Activated naive CD4-positive, alpha-beta T cell treated with anti-CD3 and anti-CD28 coated beads, Interleukin-2, amount 10 ng/mL, durations not matched to agents 7 days and 5 days (primary cell): ENCODE measurements around the gene DCAF6.
"Not testable (repeated sequence)": the region's sequence is repeated elsewhere in the genome, so short reads cannot be mapped to it uniquely, and the experiment has no call there.

ENCODE experiments used
- CTCF ChIA-PET: fragments of 350-600 bp; sonication (Branson Sonifier 250); formaldehyde crosslinking; loops from one replicate; lab custom pipeline; 2021; ENCODE audit warnings: antibody characterized with exemption; lab: Charles Lee
- DNase-seq: peaks from one replicate; pipeline ENCODE4 v3.0.0-alpha.2; 2020
- H3K27ac Mint-ChIP-seq: one replicate; pipeline ENCODE4 v1.8.0; 2021; ENCODE audit warnings: mild to moderate bottlenecking, moderate library complexity, mixed read lengths
- H3K27me3 Mint-ChIP-seq: one replicate; pipeline ENCODE4 v1.8.0; 2021; ENCODE audit warnings: mild to moderate bottlenecking, mixed read lengths
- H3K36me3 Mint-ChIP-seq: one replicate; pipeline ENCODE4 v1.8.0; 2021; ENCODE audit warnings: mixed read lengths
- H3K4me1 Mint-ChIP-seq: one replicate; pipeline ENCODE4 v1.8.0; 2021; ENCODE audit warnings: mixed read lengths
- H3K4me3 Mint-ChIP-seq: one replicate; pipeline ENCODE4 v1.8.0; 2021; ENCODE audit warnings: mild to moderate bottlenecking, moderate library complexity, mixed read lengths
- H3K9me3 Mint-ChIP-seq: one replicate; pipeline ENCODE4 v1.8.0; 2021; ENCODE audit warnings: mixed read lengths

Gene DCAF6, protein sequence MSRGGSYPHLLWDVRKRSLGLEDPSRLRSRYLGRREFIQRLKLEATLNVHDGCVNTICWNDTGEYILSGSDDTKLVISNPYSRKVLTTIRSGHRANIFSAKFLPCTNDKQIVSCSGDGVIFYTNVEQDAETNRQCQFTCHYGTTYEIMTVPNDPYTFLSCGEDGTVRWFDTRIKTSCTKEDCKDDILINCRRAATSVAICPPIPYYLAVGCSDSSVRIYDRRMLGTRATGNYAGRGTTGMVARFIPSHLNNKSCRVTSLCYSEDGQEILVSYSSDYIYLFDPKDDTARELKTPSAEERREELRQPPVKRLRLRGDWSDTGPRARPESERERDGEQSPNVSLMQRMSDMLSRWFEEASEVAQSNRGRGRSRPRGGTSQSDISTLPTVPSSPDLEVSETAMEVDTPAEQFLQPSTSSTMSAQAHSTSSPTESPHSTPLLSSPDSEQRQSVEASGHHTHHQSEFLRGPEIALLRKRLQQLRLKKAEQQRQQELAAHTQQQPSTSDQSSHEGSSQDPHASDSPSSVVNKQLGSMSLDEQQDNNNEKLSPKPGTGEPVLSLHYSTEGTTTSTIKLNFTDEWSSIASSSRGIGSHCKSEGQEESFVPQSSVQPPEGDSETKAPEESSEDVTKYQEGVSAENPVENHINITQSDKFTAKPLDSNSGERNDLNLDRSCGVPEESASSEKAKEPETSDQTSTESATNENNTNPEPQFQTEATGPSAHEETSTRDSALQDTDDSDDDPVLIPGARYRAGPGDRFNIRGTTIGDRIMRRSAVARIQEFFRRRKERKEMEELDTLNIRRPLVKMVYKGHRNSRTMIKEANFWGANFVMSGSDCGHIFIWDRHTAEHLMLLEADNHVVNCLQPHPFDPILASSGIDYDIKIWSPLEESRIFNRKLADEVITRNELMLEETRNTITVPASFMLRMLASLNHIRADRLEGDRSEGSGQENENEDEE

DNA sequence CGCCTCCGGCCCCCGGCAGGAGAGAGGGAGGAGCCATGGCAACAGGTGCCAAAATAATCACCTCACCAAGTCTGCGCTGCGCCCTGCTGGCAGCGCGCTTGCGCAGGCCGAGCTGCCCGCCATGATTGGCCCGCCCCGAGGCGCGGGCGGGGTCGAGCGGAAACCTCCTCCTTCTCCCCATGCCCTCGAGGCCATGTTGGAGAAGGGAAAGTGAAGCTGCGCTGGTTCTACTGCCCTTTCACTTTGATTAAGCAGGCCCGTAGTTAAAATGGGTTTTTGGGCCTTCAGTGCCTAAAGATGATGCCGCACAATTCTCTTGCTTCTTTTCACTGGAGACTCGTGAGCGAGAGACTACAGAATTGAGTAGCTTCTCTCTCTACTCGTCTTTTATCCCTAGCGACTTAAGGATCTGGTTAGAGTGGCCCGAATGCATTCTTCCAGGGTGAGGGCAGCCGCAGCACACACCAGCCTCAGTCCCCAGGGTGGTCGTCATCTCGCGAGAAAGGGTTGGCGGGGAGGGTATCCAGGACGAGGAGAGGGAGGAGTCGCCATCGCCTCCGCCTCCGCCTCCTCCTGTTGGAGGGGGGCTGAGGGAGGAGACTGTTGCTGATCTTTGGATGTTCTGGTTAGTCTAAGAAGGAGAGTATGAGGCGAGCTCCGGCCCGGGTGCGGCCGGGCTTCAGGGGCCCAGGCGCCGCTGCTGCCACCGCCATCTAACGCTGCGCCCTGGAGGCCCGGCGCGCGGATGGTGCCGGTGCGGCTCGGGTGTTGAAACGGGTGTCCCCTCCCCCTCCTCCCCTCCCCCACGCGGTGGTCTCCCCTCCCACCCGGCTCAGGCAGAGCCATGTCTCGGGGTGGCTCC lies at the start of gene DCAF6:
TSS of gene DCAF6 (plus strand) at position 616 of the 862 bp plus-strand sequence. CDS start at position 845, 229 bp downstream.
- peak within 1 kb of the TSS; percentile 81 for H3K4me3 Mint-ChIP-seq
- peaks cover 2% of the 10 kb centered on the region for H3K36me3 Mint-ChIP-seq
- H3K4me1 Mint-ChIP-seq: peaks cover 31% of the 10 kb centered on the region
- CTCF ChIA-PET: interaction anchor here (0.6 to 3.2 kb wide), 6 partner anchors 9 to 298 kb away, joined by 3 to 16 read pairs (median 3); no protein-coding TSS in a partner anchor
- H3K9me3 Mint-ChIP-seq: no peaks in the 10 kb centered on the region
- no peaks in the 10 kb centered on the region for H3K27me3 Mint-ChIP-seq
- DNase-seq: peak; percentile 98
- H3K27ac Mint-ChIP-seq: peak within 1 kb of the TSS; percentile 92

DNA sequence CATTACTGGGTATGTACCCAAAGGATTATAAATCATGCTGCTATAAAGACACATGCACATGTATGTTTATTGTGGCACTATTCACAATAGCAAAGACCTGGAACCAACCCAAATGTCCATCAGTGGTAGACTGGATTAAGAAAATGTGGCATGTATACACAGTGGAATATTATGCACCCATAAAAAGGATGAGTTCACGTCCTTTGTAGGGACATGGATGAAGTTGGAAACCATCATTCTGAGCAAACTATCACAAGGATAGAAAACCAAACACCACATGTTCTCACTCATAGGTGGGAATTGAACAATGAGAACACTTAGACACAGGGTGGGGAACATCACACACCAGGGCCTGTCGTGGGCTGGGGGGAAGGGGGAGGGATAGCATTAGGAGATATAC lies 49.3 kb upstream of the DCAF6 start:
- H3K4me1 Mint-ChIP-seq, CTCF ChIA-PET, H3K36me3 Mint-ChIP-seq, H3K27me3 Mint-ChIP-seq, DNase-seq, H3K9me3 Mint-ChIP-seq, H3K4me3 Mint-ChIP-seq, H3K27ac Mint-ChIP-seq: not testable (repeated sequence)

DNA sequence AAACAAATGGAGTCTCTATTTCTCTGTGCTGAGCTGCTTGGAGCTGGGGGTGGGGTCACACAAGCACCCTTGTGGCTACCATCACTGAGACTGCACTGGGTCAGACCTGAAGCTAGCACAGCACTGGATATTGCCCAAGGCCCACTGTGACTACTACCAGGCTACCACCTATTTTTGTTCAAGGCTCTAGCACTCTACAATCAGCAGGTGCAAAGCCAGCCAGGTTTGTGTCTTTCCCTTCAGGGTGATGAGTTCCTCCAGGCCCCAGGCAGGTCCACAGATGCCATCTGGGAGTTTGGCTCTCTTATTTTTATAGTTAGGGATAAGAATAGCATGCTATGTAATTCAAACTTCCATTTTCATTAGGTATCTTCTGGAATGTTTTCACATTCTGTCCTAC lies 46.1 kb upstream of the DCAF6 start:
- H3K9me3 Mint-ChIP-seq: no peaks in the 10 kb centered on the region

DNA sequence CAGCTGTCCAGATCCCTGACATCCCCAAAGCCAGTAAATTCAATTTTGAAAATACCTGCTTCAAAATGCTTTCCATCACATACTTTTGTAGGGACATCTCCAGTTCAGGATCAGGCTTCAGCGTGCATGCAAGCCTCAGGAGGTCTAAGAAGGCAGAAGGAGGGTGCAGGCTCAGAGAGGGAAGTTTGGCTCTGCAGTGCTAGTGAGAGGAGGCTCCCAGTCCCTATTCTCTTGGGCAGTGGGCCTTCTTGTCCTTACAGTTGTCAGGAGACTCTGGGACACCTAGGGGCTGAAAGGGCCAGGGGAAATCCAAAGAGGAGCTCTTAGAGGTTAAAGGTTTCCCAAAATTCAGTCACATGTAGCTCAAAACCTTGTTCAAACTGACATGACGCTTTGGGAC lies 42.7 kb upstream of the DCAF6 start:
- Mint-ChIP-seq H3K27ac (no peak overlapping the region), H3K36me3 (no peaks in the 10 kb centered on the region), H3K27me3 (peaks cover 4% of the 10 kb centered on the region), H3K9me3 (no peaks in the 10 kb centered on the region), H3K4me1 (no peaks in the 10 kb centered on the region), H3K4me3 (no peak overlapping the region)
- no peak for DNase-seq
- CTCF ChIA-PET: interaction anchor here (0.7 kb wide), 1 partner anchor 204 kb away, joined by 3 read pairs; no protein-coding TSS in a partner anchor

More for the DNA sequence above, 46.1 kb upstream of the DCAF6 start:
- Mint-ChIP-seq H3K36me3 (no peaks in the 10 kb centered on the region), H3K27ac (no peak overlapping the region), H3K4me1 (no peaks in the 10 kb centered on the region), H3K27me3 (peaks cover 7% of the 10 kb centered on the region), H3K4me3 (no peak overlapping the region)
- DNase-seq: no peak
- CTCF ChIA-PET: no interaction called here

DNA sequence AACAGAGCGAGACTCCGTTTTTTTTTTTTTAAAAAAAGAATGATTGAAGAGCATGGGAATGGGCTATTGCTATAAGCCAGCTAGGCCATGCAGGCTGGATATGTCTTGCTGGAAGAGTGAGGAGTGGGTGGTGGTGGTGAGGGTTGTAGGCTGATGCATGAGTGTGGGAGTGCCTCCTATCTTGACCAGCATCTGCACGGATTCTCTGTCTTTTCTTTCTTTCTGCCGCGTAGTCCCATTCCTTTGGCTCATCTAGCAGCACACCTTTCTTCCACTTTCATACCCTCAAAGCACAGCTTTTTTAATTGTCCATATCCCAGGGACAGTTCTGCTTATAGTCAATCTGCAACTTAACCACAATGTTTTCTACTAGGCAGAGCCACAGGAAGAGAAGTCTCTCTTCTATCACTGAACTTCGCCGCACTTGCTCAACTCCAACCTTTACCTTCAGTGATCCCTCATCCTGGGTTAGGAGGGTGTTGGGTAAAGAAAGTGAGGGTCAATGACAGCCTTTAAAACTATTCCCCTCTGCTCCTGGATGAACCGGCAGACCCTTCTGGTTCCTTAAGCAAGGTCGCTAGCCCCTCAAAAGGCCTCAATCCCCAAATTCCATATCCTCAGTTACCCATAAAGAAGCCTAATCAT lies 37.8 kb upstream of the DCAF6 start:
- no peaks in the 10 kb centered on the region for H3K4me1 Mint-ChIP-seq
- H3K9me3 Mint-ChIP-seq: no peaks in the 10 kb centered on the region
- CTCF ChIA-PET: no interaction called here
- no peak for DNase-seq
- H3K4me3 Mint-ChIP-seq: no peak overlapping the region
- no peaks in the 10 kb centered on the region for H3K36me3 Mint-ChIP-seq
- peaks cover 5% of the 10 kb centered on the region for H3K27me3 Mint-ChIP-seq
- H3K27ac Mint-ChIP-seq: no peak overlapping the region

DNA sequence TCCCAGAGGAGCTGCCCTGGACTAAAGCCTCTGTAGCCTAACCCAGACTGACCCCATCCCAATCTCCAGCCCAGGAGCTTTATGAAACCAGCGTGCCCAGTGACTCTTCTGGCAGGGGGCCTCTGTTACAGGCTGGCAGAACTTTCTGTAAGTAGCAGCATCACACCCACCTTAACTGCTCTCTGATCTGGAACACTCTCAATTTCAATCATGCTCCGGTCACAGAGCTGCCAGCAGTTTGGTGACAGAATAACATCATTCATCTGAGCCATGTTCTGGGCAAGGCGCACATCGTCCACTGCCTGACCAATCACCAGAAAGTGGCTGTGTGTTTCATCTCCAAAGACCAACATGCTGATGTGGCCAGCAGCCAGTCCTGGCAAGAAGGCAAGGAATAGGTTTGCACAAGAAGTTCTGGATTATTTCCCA lies 37.2 kb upstream of the DCAF6 start:
- Mint-ChIP-seq H3K4me1 (no peaks in the 10 kb centered on the region), H3K4me3 (no peak overlapping the region), H3K27me3 (peaks cover 5% of the 10 kb centered on the region), H3K36me3 (no peaks in the 10 kb centered on the region), H3K9me3 (no peaks in the 10 kb centered on the region), H3K27ac (no peak overlapping the region)
- no peak for DNase-seq
- CTCF ChIA-PET: no interaction called here

DNA sequence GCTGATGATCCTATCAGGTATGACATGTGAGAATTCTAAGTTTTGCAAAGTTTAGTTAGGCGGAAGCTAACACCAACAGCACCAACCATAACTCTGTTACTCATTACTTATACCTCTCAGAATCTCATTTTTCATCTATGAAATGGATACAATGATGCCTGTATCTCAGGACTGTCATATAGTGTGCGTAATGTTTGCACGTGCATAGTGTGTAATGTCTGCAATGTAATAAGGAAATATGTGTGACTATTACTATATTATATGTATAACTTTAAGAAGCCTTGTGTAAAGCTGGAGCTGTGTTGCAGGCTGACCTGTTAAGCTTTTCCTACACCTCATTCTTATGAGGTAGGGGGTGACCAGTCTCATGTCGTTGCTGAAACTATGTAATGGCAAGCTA lies 35.6 kb upstream of the DCAF6 start:
- Mint-ChIP-seq H3K36me3 (no peaks in the 10 kb centered on the region), H3K4me1 (no peaks in the 10 kb centered on the region), H3K27me3 (peaks cover 5% of the 10 kb centered on the region)

DNA sequence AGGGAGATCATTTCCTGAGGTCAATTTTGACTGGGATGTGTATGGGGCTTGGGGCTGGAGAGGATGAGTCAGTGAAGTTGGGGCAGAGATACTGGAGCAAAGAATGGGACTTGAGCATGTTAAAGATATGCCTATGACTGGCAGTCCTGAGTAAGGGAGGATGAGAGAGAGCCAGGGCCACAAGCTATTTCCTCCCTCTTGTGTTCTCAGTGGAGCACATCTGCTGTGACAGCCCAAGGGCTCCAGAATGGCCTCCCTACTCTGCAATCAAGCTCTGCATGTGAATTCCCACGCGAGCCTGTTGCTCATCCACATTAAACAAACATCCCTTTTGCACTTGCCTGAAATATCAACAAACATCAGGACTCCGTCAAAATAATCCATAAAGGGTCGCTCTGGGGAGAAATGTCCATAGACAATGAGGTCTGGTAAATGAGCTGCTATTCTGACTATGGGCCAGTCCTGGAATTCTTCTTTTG lies 31.8 kb upstream of the DCAF6 start:
- Mint-ChIP-seq H3K36me3 (no peaks in the 10 kb centered on the region), H3K27me3 (peaks cover 9% of the 10 kb centered on the region), H3K4me1 (no peaks in the 10 kb centered on the region), H3K4me3 (no peak overlapping the region), H3K27ac (no peak overlapping the region), H3K9me3 (peaks cover 3% of the 10 kb centered on the region)
- CTCF ChIA-PET: no interaction called here
- DNase-seq: no peak

More for the DNA sequence above, 35.6 kb upstream of the DCAF6 start:
- H3K4me3 Mint-ChIP-seq: no peak overlapping the region
- CTCF ChIA-PET: no interaction called here
- DNase-seq: no peak
- H3K9me3 Mint-ChIP-seq: no peaks in the 10 kb centered on the region
- no peak overlapping the region for H3K27ac Mint-ChIP-seq

DNA sequence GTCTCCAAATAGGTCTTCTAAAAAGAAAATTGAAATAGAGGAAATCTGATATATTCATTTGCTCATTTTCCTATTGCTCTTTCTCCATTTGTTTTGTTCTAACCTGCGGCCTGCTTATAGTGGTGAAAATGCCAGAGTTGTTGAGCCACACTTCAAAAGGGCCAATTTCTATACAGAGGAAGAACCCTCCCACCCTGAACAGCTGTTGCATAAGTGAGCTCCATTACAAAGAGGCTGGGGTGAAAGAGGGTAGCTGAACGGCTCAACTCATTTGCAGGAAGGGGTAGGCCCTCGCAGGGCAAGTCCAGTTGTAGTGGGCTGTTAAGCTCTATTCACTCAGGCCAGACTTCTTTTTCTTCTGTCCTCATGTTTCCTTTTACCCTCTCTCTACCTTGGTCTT lies 31.3 kb upstream of the DCAF6 start:
- Mint-ChIP-seq H3K4me1 (no peaks in the 10 kb centered on the region), H3K27me3 (peaks cover 9% of the 10 kb centered on the region), H3K27ac (no peak overlapping the region), H3K4me3 (no peak overlapping the region), H3K9me3 (peaks cover 6% of the 10 kb centered on the region), H3K36me3 (no peaks in the 10 kb centered on the region)
- DNase-seq: no peak
- CTCF ChIA-PET: no interaction called here

DNA sequence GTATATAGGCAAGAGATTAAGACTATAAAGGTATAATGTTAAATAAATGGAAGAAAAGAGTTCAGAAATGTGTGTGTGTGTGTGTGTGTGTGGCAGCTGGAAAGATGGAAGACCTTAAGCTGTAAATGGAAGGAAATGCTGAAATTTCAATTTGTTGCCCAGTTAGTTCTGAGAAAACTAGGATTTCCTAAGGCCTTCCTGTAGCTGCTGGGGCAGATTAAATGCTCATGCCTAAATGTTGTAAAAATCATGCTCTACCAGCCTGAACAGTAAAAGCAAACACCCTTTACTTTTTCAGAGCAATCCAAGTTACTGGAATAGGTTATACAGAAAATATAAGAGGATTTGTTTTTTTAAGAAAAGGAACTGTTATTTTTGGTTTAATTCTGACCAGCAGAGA lies 30.8 kb upstream of the DCAF6 start:
- CTCF ChIA-PET: no interaction called here
- Mint-ChIP-seq H3K9me3 (peaks cover 6% of the 10 kb centered on the region), H3K4me3 (no peak overlapping the region), H3K36me3 (no peaks in the 10 kb centered on the region), H3K27me3 (peaks cover 9% of the 10 kb centered on the region), H3K27ac (no peak overlapping the region), H3K4me1 (no peaks in the 10 kb centered on the region)
- DNase-seq: no peak

DNA sequence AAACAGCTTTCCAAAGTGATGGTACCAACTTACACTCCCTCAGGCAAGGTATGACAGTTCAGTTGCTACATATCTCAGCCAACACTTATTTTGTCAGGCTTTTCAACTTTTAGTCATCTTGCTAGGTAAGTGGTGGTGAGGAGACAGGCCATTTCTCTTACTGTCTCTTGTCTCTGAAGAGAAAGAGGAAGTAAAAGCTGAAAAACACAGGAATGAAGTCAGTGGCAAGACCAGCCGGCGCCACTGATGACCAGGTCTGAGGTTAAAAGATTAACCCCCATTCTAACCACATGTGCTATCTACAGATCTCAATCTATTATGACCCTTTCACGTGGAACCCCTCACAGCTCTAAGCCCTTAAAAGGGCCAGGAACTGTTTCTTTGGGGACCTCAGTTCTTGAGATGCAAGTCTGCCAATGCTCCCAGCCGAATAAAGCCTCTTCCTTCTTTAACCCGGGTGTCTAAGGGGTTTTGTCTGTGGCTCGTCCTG lies 26.7 kb upstream of the DCAF6 start:
- CTCF ChIA-PET: interaction anchor here (1.1 kb wide), 1 partner anchor 172 kb away, joined by 3 read pairs; no protein-coding TSS in a partner anchor
- DNase-seq: no peak
- no peak overlapping the region for H3K27ac Mint-ChIP-seq
- no peaks in the 10 kb centered on the region for H3K4me1 Mint-ChIP-seq
- H3K27me3 Mint-ChIP-seq: peaks cover 3% of the 10 kb centered on the region
- peaks cover 6% of the 10 kb centered on the region for H3K9me3 Mint-ChIP-seq
- no peaks in the 10 kb centered on the region for H3K36me3 Mint-ChIP-seq
- H3K4me3 Mint-ChIP-seq: no peak overlapping the region

DNA sequence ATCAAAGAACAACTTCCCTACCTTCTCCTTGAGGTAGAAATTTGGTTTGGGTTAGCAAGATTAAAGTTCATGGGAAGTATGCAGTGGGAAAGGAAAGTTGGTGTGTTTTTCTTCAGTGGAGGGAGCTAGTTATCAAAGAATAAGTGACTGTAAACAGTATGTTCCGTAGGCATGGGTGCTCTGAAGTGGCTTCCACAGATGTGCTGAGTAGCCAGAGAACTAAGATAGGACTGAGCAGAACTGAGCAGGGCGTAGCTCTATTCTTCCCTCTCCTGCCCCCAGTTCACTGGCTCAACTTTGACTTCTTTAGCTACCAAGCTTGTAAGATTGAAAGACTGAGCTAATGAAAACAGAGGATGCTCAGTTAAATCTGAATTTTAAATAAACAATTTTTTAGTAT lies 26.0 kb upstream of the DCAF6 start:
- no peak for DNase-seq
- Mint-ChIP-seq H3K4me3 (no peak overlapping the region), H3K27ac (no peak overlapping the region)

DNA sequence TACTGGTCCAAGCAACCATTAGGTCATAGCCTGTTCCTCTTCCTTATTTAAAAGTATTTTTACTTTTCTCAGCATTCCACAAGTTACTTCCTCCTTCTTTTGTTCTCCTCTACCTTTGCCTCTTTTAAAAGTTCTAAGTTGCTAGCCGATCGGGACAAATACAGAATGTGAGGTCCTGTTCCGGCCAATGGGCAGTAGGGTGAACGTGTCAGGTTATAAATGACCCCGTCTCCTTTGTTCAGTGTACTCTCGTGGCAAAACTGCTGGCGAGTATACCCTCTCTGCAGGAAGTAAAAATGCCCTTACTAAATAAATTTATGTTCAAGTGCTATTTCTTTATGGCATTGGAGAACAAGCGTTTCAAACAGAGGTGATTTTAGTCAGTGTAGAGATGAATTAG lies 25.1 kb upstream of the DCAF6 start:
- Mint-ChIP-seq H3K4me1 (no peaks in the 10 kb centered on the region), H3K4me3 (no peak overlapping the region), H3K36me3 (no peaks in the 10 kb centered on the region), H3K27ac (no peak overlapping the region), H3K27me3 (peaks cover 2% of the 10 kb centered on the region), H3K9me3 (peaks cover 6% of the 10 kb centered on the region)
- CTCF ChIA-PET: no interaction called here
- DNase-seq: no peak

More for the DNA sequence above, 26.0 kb upstream of the DCAF6 start:
- peaks cover 3% of the 10 kb centered on the region for H3K27me3 Mint-ChIP-seq
- CTCF ChIA-PET: interaction anchor here (1.1 kb wide), 1 partner anchor 171 kb away, joined by 3 read pairs; no protein-coding TSS in a partner anchor
- no peaks in the 10 kb centered on the region for H3K4me1 Mint-ChIP-seq
- H3K9me3 Mint-ChIP-seq: peaks cover 6% of the 10 kb centered on the region
- H3K36me3 Mint-ChIP-seq: no peaks in the 10 kb centered on the region
